Endothelial cell of umbilical vein (primary cell): ENCODE results near the gene ERBB2.

Experiments used
- CTCF ChIP-seq, 2 donors: IDR thresholded peaks; 1 replicate in 1 of 2; 2 replicates in 1 of 2; pipeline ENCODE4 v1.5.1; 2011; ENCODE audit warnings: low read length in 2 of 2, mild to moderate bottlenecking in 2 of 2, moderate library complexity in 2 of 2, control low read depth in 1 of 2, inconsistent platforms in 1 of 2, low read depth in 1 of 2; ENCODE audit not compliant: insufficient read depth in 1 of 2; ENCODE audit errors: extremely low read depth in 1 of 2
- EZH2 ChIP-seq: IDR thresholded peaks from 2 replicates; pipeline ENCODE4 v1.6.1; 2012; ENCODE audit warnings: borderline replicate concordance, low read depth, mild to moderate bottlenecking, moderate library complexity, low read length, inconsistent platforms; ENCODE audit not compliant: severe bottlenecking
- FOS ChIP-seq: IDR thresholded peaks from 2 replicates; pipeline ENCODE4 v1.6.1; 2011; ENCODE audit warnings: mild to moderate bottlenecking, low read length, moderate library complexity, borderline replicate concordance; ENCODE audit not compliant: insufficient read depth
- GATA2 ChIP-seq: IDR thresholded peaks from 2 replicates; pipeline ENCODE4 v1.7.0; 2011; ENCODE audit warnings: low read depth, mild to moderate bottlenecking, moderate library complexity, mixed read lengths, low read length; ENCODE audit not compliant: insufficient read length, insufficient read depth
- JUN ChIP-seq: IDR thresholded peaks from 2 replicates; pipeline ENCODE4 v1.6.1; 2011; ENCODE audit warnings: borderline replicate concordance, low read depth; ENCODE audit not compliant: insufficient read length, insufficient read depth
- MAX ChIP-seq: IDR thresholded peaks from 2 replicates; pipeline ENCODE4 v1.6.1; 2011; ENCODE audit not compliant: insufficient read depth, insufficient read length
- MYC ChIP-seq: IDR thresholded peaks from one replicate; pipeline ENCODE4 v1.6.1; 2011; ENCODE audit warnings: mild to moderate bottlenecking, low read depth, low read length
- POLR2A ChIP-seq: IDR thresholded peaks from 2 replicates; pipeline ENCODE4 v1.6.1; 2012; ENCODE audit warnings: low read depth, mild to moderate bottlenecking, control low read depth, low read length
- POLR2AphosphoS5 ChIP-seq: IDR thresholded peaks from 2 replicates; pipeline ENCODE4 v1.6.1; 2012; ENCODE audit warnings: low read depth, mild to moderate bottlenecking, control low read depth, low read length, moderate library complexity; ENCODE audit not compliant: insufficient read depth

DNA sequence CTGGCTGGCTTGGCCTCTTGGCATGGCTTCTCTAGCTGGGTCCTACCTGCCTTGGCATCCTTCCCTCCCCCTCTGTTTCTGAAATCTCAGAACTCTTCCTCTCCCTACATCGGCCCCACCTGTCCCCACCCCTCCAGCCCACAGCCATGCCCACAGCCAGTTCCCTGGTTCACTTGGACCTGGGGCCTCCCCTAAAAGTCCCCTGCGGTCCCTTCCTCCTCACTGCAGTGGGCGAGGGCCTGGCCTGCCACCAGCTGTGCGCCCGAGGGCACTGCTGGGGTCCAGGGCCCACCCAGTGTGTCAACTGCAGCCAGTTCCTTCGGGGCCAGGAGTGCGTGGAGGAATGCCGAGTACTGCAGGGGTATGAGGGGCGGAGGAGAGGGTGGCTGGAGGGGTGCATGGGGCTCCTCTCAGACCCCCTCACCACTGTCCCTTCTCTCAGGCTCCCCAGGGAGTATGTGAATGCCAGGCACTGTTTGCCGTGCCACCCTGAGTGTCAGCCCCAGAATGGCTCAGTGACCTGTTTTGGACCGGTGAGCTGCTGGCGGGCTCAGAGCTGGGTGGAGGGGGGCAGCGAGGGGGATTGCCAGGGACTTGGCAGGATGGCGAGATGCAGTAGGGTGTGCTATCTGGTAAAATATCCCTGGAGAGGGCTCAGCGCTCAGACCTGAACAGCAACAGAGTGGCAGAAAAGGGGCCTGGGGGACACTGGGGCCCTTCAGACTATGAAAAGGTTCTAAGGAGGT is 16.4 kb downstream of the ERBB2 start:
- no peak for TF ChIP-seq CTCF (IDR thresholded peaks at IDR 0.05; ENCODE audit: extremely low read depth in 1 of 2, insufficient read depth in 1 of 2, low read depth in 1 of 2, low read length in 2 of 2)
- no peak for TF ChIP-seq EZH2
- no peak for TF ChIP-seq JUN
- no peak for TF ChIP-seq FOS
- no peak for TF ChIP-seq POLR2A
- TF ChIP-seq GATA2, result no peak
- no peak for TF ChIP-seq POLR2AphosphoS5
- no peak for TF ChIP-seq MYC
- TF ChIP-seq MAX, result no peak
